A673 (cell line): ENCODE data around the gene MPP1.

Experiments used
- CTCF ChIP-seq: fragments of 300-800, 200-600 bp; sonication (generic); conservative IDR thresholded peaks from 2 replicates; pipeline ENCODE4 v1.5.1; 2017; ENCODE audit warnings: low read depth, mild to moderate bottlenecking, antibody characterized with exemption, low read length, moderate library complexity, mixed read lengths
- EZH2 ChIP-seq: fragments of 200-600 bp; sonication (generic); IDR thresholded peaks from 2 replicates; pipeline ENCODE4 v1.6.1; 2017; ENCODE audit warnings: borderline replicate concordance, low read depth, mild to moderate bottlenecking, mixed read lengths, antibody characterized with exemption, low read length; ENCODE audit not compliant: poor library complexity, severe bottlenecking

- no peak for TF ChIP-seq EZH2
- TF ChIP-seq CTCF: no peak
These were observed 73.4 kb downstream of the MPP1 start for GRCh38 chrX:154731881-154732280.
